ENCODE measurements around the gene RXRB.

GRCh38 chr6:33243476-33243875, 43.0 kb upstream of the RXRB start:
- TF ChIP-seq CTCF (conservative IDR thresholded peaks at IDR 0.05) (no peak), ZFX (IDR thresholded peaks at IDR 0.05) (no peak)
